ENCODE data around the gene MKLN1. TPM values are rescaled to one million over a fixed set of nuclear protein-coding genes. Genes with fewer than 3 reads are reported as not detected.

Gene MKLN1
- total and polyA plus RNA-seq, 7 experiments from 2014 or later = 30.8 to 69.8 (median 56.7) TPM

- ATAC-seq (no peak), DNase-seq (no peak)
- peaks cover 19 to 71% (median 47%) of the 10 kb centered on the region in 5 donors for H3K36me3 Mint-ChIP-seq
- no peaks in the 10 kb centered on the region for H3K9me3 Mint-ChIP-seq
- H3K27me3 Mint-ChIP-seq = no peaks in the 10 kb centered on the region
- Histone ChIP-seq H3K27ac (ENCODE audit: low read depth, low read length) (no peak overlapping the region), H3K27me3 (ENCODE audit: control insufficient read depth in 2 of 2, insufficient read depth in 2 of 2, low read length in 2 of 2) (no peaks in the 10 kb centered on the region), H3K36me3 (ENCODE audit: control insufficient read depth in 2 of 3, insufficient read depth in 3 of 3, low read length in 3 of 3) (peaks cover 7 to 69% (median 16%) of the 10 kb centered on the region in 3 experiments), H3K4me1 (ENCODE audit: control insufficient read depth in 2 of 2, insufficient read depth in 2 of 2, low read length in 2 of 2) (no peaks in the 10 kb centered on the region), H3K4me3 (ENCODE audit: low read length) (no peak overlapping the region), H3K9me3 (ENCODE audit: control insufficient read depth in 2 of 3, low read length in 3 of 3) (no peaks in the 10 kb centered on the region)
- no peak overlapping the region for H3K4me3 Mint-ChIP-seq
- ChIA-PET POLR2A (no interaction called here), CTCF (no interaction called here)
- intact Hi-C loops (cut with micrococcal nuclease) = no loop called here
- H3K27ac Mint-ChIP-seq = no peak overlapping the region
- H3K4me1 Mint-ChIP-seq = peaks cover 0 to 4% (median 0%) of the 10 kb centered on the region in 7 donors
These were observed 139.2 kb downstream of the MKLN1 start for GRCh38 chr7:131466735-131467365.

GRCh38 chr7:131467788-131468187 lies 140.1 kb downstream of the MKLN1 start:
- no peaks in the 10 kb centered on the region for H3K27me3 ChIP-seq (ENCODE audit: control insufficient read depth in 2 of 2, insufficient read depth in 2 of 2, low read length in 2 of 2)
- ATAC-seq (no peak), DNase-seq (no peak)
- H3K27ac Mint-ChIP-seq = no peak overlapping the region
- H3K4me3 ChIP-seq (ENCODE audit: low read length) = no peak overlapping the region
- no peaks in the 10 kb centered on the region for H3K9me3 Mint-ChIP-seq
- no peaks in the 10 kb centered on the region for H3K9me3 ChIP-seq (ENCODE audit: control insufficient read depth in 2 of 3, low read length in 3 of 3)
- H3K27ac ChIP-seq (ENCODE audit: low read depth, low read length) = no peak overlapping the region
- no peak overlapping the region for H3K4me3 Mint-ChIP-seq
- intact Hi-C loops (cut with micrococcal nuclease) = no loop called here
- POLR2A ChIA-PET = interaction anchor here (0.6 kb wide), 1 partner anchor 12 kb away, joined by 4 read pairs; no protein-coding TSS in a partner anchor
- CTCF ChIA-PET = no interaction called here
- H3K27me3 Mint-ChIP-seq = no peaks in the 10 kb centered on the region
- peaks cover 19 to 70% (median 48%) of the 10 kb centered on the region in 5 donors for H3K36me3 Mint-ChIP-seq
- H3K4me1 Mint-ChIP-seq = peaks cover 0 to 4% (median 0%) of the 10 kb centered on the region in 7 donors
- no peaks in the 10 kb centered on the region for H3K4me1 ChIP-seq (ENCODE audit: control insufficient read depth in 2 of 2, insufficient read depth in 2 of 2, low read length in 2 of 2)
- peaks cover 7 to 76% (median 16%) of the 10 kb centered on the region in 3 experiments for H3K36me3 ChIP-seq (ENCODE audit: control insufficient read depth in 2 of 3, insufficient read depth in 3 of 3, low read length in 3 of 3)

- H3K4me3 ChIP-seq (ENCODE audit: low read length) = no peak overlapping the region
- ChIA-PET POLR2A (no interaction called here), CTCF (no interaction called here)
- intact Hi-C loops (cut with micrococcal nuclease) = no loop called here
- Mint-ChIP-seq H3K4me3 (no peak overlapping the region), H3K9me3 (no peaks in the 10 kb centered on the region), H3K27ac (peak overlapping the region in 1 of 9 donors; percentile 22), H3K27me3 (no peaks in the 10 kb centered on the region), H3K4me1 (peaks cover 0 to 4% (median 0%) of the 10 kb centered on the region in 7 donors), H3K36me3 (peaks cover 15 to 77% (median 56%) of the 10 kb centered on the region in 5 donors)
- H3K36me3 ChIP-seq (ENCODE audit: control insufficient read depth in 2 of 3, insufficient read depth in 3 of 3, low read length in 3 of 3) = peaks cover 7 to 59% (median 12%) of the 10 kb centered on the region in 3 experiments
- ATAC-seq (no peak), DNase-seq (no peak)
- H3K27ac ChIP-seq (ENCODE audit: low read depth, low read length) = no peak overlapping the region
- H3K9me3 ChIP-seq (ENCODE audit: control insufficient read depth in 2 of 3, low read length in 3 of 3) = no peaks in the 10 kb centered on the region
- no peaks in the 10 kb centered on the region for H3K27me3 ChIP-seq (ENCODE audit: control insufficient read depth in 2 of 2, insufficient read depth in 2 of 2, low read length in 2 of 2)
- H3K4me1 ChIP-seq (ENCODE audit: control insufficient read depth in 2 of 2, insufficient read depth in 2 of 2, low read length in 2 of 2) = no peaks in the 10 kb centered on the region
These were observed 143.8 kb downstream of the MKLN1 start for GRCh38 chr7:131471250-131472004.

- Histone ChIP-seq H3K4me3 (ENCODE audit: low read length) (no peak overlapping the region), H3K4me1 (ENCODE audit: control insufficient read depth in 2 of 2, insufficient read depth in 2 of 2, low read length in 2 of 2) (no peaks in the 10 kb centered on the region), H3K27ac (ENCODE audit: low read depth, low read length) (no peak overlapping the region), H3K36me3 (ENCODE audit: control insufficient read depth in 2 of 3, insufficient read depth in 3 of 3, low read length in 3 of 3) (peaks cover 0 to 19% (median 11%) of the 10 kb centered on the region in 3 experiments), H3K27me3 (ENCODE audit: control insufficient read depth in 2 of 2, insufficient read depth in 2 of 2, low read length in 2 of 2) (no peaks in the 10 kb centered on the region), H3K9me3 (ENCODE audit: control insufficient read depth in 2 of 3, low read length in 3 of 3) (no peaks in the 10 kb centered on the region)
- POLR2A ChIA-PET = no interaction called here
- CTCF ChIA-PET = no interaction called here
- H3K4me3 Mint-ChIP-seq = no peak overlapping the region
- H3K27ac Mint-ChIP-seq = no peak overlapping the region
- peaks cover 0 to 49% (median 22%) of the 10 kb centered on the region in 5 donors for H3K36me3 Mint-ChIP-seq
- H3K4me1 Mint-ChIP-seq = peaks cover 0 to 2% (median 0%) of the 10 kb centered on the region in 7 donors
- no peak for ATAC-seq
- no peaks in the 10 kb centered on the region for H3K9me3 Mint-ChIP-seq
- intact Hi-C loops (cut with micrococcal nuclease) = no loop called here
- H3K27me3 Mint-ChIP-seq = no peaks in the 10 kb centered on the region
- no peak for DNase-seq
These were observed 149.1 kb downstream of the MKLN1 start for GRCh38 chr7:131476740-131477139.

DNA sequence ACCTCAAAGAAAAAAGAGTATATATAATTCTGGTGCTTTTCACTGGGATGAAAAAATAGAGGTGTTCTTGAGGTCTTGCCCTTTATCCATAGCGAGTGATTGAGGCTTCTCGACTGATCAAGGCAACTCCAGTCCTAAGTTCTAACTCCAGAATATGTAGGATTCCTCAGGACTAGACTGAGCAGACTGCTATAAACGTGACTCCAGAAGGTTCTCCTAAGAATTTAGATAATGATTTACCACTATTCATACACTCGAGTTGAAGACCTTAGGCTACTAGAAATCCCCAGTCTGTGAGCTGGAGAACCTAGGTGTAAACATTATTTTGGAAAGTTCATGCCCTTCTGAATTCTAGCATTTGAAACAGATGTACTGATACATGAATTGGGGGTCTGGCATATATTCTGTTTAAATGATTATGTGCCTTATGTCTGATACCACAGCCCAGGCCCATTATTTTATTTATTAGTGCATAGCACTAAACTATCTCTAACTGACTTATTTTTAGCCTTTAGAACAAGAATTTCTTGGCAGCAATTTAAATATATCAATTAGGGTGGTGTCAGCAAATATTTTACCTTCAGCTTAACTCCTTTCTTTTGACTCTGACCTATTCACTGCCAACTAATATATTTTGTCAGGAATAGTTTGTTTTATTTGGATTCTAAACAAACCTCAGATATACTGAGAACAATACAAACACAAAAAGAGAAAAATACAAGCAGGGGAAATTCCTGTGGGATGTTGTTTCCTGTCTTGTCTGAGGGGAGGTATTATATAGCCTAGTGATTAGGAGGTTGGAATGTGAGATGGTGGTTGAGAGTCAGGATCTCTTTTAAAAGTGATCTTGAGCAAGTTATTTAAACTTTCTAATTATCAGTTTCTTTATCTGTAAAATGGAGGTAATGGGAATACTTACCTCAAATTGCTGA lies 153.0 kb downstream of the MKLN1 start:
- Histone ChIP-seq H3K27me3 (ENCODE audit: control insufficient read depth in 2 of 2, insufficient read depth in 2 of 2, low read length in 2 of 2) (no peaks in the 10 kb centered on the region), H3K27ac (ENCODE audit: low read depth, low read length) (no peak overlapping the region), H3K9me3 (ENCODE audit: control insufficient read depth in 2 of 3, low read length in 3 of 3) (no peaks in the 10 kb centered on the region), H3K4me3 (ENCODE audit: low read length) (no peak overlapping the region), H3K36me3 (ENCODE audit: control insufficient read depth in 2 of 3, insufficient read depth in 3 of 3, low read length in 3 of 3) (peaks cover 0 to 15% (median 5%) of the 10 kb centered on the region in 3 experiments), H3K4me1 (ENCODE audit: control insufficient read depth in 2 of 2, insufficient read depth in 2 of 2, low read length in 2 of 2) (no peaks in the 10 kb centered on the region)
- peaks cover 0 to 31% (median 2%) of the 10 kb centered on the region in 5 donors for H3K36me3 Mint-ChIP-seq
- no peak for ATAC-seq
- H3K9me3 Mint-ChIP-seq = no peaks in the 10 kb centered on the region
- intact Hi-C loops (cut with micrococcal nuclease) = no loop called here
- H3K4me1 Mint-ChIP-seq = no peaks in the 10 kb centered on the region
- ChIA-PET POLR2A (no interaction called here), CTCF (no interaction called here)
- no peak overlapping the region for H3K4me3 Mint-ChIP-seq
- no peaks in the 10 kb centered on the region for H3K27me3 Mint-ChIP-seq
- no peak overlapping the region for H3K27ac Mint-ChIP-seq
- DNase-seq = no peak

DNA sequence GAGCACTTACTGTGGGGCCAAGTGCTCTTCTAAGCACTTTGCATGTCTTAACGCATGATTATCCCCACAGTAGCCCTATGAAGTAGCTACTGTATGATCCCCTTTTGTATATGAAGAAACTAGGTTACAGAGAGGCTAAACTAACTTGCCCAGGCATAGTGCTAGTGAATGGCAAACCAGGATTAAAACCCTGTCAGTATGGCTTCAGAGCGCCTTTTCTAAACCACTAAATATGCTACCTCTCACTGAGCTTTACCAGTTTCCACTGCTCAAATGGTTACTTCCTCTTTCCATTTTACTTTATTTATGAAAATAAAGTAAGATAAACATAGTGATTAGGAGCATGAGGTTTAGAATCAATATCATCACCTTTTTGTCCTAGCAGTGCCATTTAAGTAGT lies 155.1 kb downstream of the MKLN1 start:
- Mint-ChIP-seq H3K27me3 (no peaks in the 10 kb centered on the region), H3K36me3 (peaks cover 0 to 34% (median 2%) of the 10 kb centered on the region in 5 donors), H3K9me3 (no peaks in the 10 kb centered on the region), H3K4me3 (no peak overlapping the region), H3K4me1 (no peaks in the 10 kb centered on the region), H3K27ac (no peak overlapping the region)
- Histone ChIP-seq H3K36me3 (ENCODE audit: control insufficient read depth in 2 of 3, insufficient read depth in 3 of 3, low read length in 3 of 3) (peaks cover 0 to 11% (median 8%) of the 10 kb centered on the region in 3 experiments), H3K9me3 (ENCODE audit: control insufficient read depth in 2 of 3, low read length in 3 of 3) (no peaks in the 10 kb centered on the region), H3K27me3 (ENCODE audit: control insufficient read depth in 2 of 2, insufficient read depth in 2 of 2, low read length in 2 of 2) (no peaks in the 10 kb centered on the region), H3K4me3 (ENCODE audit: low read length) (no peak overlapping the region), H3K4me1 (ENCODE audit: control insufficient read depth in 2 of 2, insufficient read depth in 2 of 2, low read length in 2 of 2) (no peaks in the 10 kb centered on the region), H3K27ac (ENCODE audit: low read depth, low read length) (no peak overlapping the region)
- DNase-seq (no peak), ATAC-seq (no peak)
- intact Hi-C loops (cut with micrococcal nuclease) = no loop called here
- POLR2A ChIA-PET = no interaction called here
- CTCF ChIA-PET = no interaction called here
